ENCODE results near the gene EIPR1.
"Not testable (repeated sequence)": the region's sequence is repeated elsewhere in the genome, so short reads cannot be mapped to it uniquely, and the experiment has no call there.

GRCh38 chr2:3198671-3199192 lies 178.9 kb downstream of the EIPR1 start:
- not testable (repeated sequence) for TF ChIP-seq POLR2A (IDR thresholded peaks at IDR 0.05; ENCODE audit: low read depth, low read length); CTCF (IDR thresholded peaks at IDR 0.05; ENCODE audit: extremely low read depth in 1 of 2, insufficient read depth in 1 of 2, low read depth in 1 of 2, low read length in 2 of 2); EZH2 (IDR thresholded peaks at IDR 0.05; ENCODE audit: borderline replicate concordance, low read depth, low read length, severe bottlenecking)
